HepG2 (cell line): ENCODE measurements around the gene FOCAD. TPM values are rescaled to one million over a fixed set of nuclear protein-coding genes. Genes with fewer than 3 reads are reported as not detected.

ENCODE experiments used
- ADNP ChIP-seq: sonication (generic); formaldehyde crosslinking; IDR thresholded peaks from 2 replicates; pipeline ENCODE4 v1.4.0; 2020; ENCODE audit warnings: missing genetic modification reagents
- ATF6 ChIP-seq: sonication (generic); formaldehyde crosslinking; conservative IDR thresholded peaks from 2 replicates; pipeline ENCODE4 v1.4.0; 2020; ENCODE audit warnings: missing genetic modification reagents
- ATF7 ChIP-seq, 2 experiments: fragments of 450-650 bp in 1 of 2; sonication (generic) in 1 of 2; formaldehyde crosslinking in 1 of 2; IDR thresholded peaks; 2 replicates each; pipeline versions ENCODE4 v1.4.0 to v1.6.1; 2016 to 2020; ENCODE audit warnings: antibody characterized with exemption in 1 of 2, mild to moderate bottlenecking in 1 of 2, missing genetic modification reagents in 1 of 2
- CEBPG ChIP-seq: IDR thresholded peaks from 2 replicates; pipeline ENCODE4 v1.6.1; 2016
- CHD4 ChIP-seq: fragments of 200-600 bp; sonication (generic); IDR thresholded peaks from 2 replicates; pipeline ENCODE4 v1.7.0; 2017; ENCODE audit warnings: mild to moderate bottlenecking, low read length, borderline replicate concordance
- CSRNP1 ChIP-seq: sonication (generic); formaldehyde crosslinking; IDR thresholded peaks from 2 replicates; pipeline ENCODE4 v1.8.1; 2023; ENCODE audit warnings: mild to moderate bottlenecking, missing genetic modification reagents
- ELF3 ChIP-seq: IDR thresholded peaks from 2 replicates; pipeline ENCODE4 v1.6.1; 2016; ENCODE audit warnings: missing genetic modification reagents, missing compliant biosample characterization
- FOXC1 ChIP-seq: sonication (generic); formaldehyde crosslinking; IDR thresholded peaks from 2 replicates; pipeline ENCODE4 v1.8.0; 2022; ENCODE audit warnings: mild to moderate bottlenecking, missing genetic modification reagents, borderline replicate concordance
- GATA4 ChIP-seq: sonication (generic); IDR thresholded peaks from 2 replicates; pipeline ENCODE4 v1.6.1; 2016; ENCODE audit warnings: antibody characterized with exemption, low read depth, borderline replicate concordance
- GATAD2A ChIP-seq: IDR thresholded peaks from 2 replicates; pipeline ENCODE4 v1.6.1; 2016
- GFI1 ChIP-seq: sonication (generic); formaldehyde crosslinking; IDR thresholded peaks from 2 replicates; pipeline ENCODE4 v1.5.0; 2020; ENCODE audit warnings: missing genetic modification reagents, mild to moderate bottlenecking, borderline replicate concordance
- HHEX ChIP-seq: IDR thresholded peaks from 2 replicates; pipeline ENCODE4 v1.6.1; 2016; ENCODE audit warnings: control low read depth
- KDM2A ChIP-seq: sonication (generic); formaldehyde crosslinking; IDR thresholded peaks from 2 replicates; pipeline ENCODE4 v1.4.0; 2020; ENCODE audit warnings: low read depth, missing genetic modification reagents, borderline replicate concordance
- MBD4 ChIP-seq: IDR thresholded peaks from 2 replicates; pipeline ENCODE4 v1.6.1; 2012; ENCODE audit warnings: low read length, inconsistent platforms, borderline replicate concordance
- MED1 ChIP-seq: sonication (generic); formaldehyde crosslinking; IDR thresholded peaks from 2 replicates; pipeline ENCODE4 v1.4.0; 2020; ENCODE audit warnings: missing genetic modification reagents
- MIER2 ChIP-seq: IDR thresholded peaks from 2 replicates; pipeline ENCODE4 v1.6.1; 2016; ENCODE audit warnings: missing biosample characterization, missing genetic modification reagents
- MYNN ChIP-seq: sonication (generic); formaldehyde crosslinking; IDR thresholded peaks from 2 replicates; pipeline ENCODE4 v1.4.0; 2020; ENCODE audit warnings: mild to moderate bottlenecking, low read depth, missing genetic modification reagents
- RELA ChIP-seq: sonication (generic); formaldehyde crosslinking; IDR thresholded peaks from 2 replicates; pipeline ENCODE4 v1.4.0; 2020; ENCODE audit warnings: missing genetic modification reagents
- SNAI1 ChIP-seq: sonication (generic); formaldehyde crosslinking; IDR thresholded peaks from 2 replicates; pipeline ENCODE4 v1.5.0; 2020; ENCODE audit warnings: mild to moderate bottlenecking, missing genetic modification reagents, borderline replicate concordance
- TCF7 ChIP-seq: sonication (generic); IDR thresholded peaks from 2 replicates; pipeline ENCODE4 v1.6.1; 2016; ENCODE audit warnings: antibody characterized with exemption, low read depth
- ZBTB21 ChIP-seq: sonication (generic); formaldehyde crosslinking; IDR thresholded peaks from 2 replicates; pipeline ENCODE4 v1.4.0; 2020; ENCODE audit warnings: missing genetic modification reagents
- ZBTB7A ChIP-seq: sonication (generic); formaldehyde crosslinking; IDR thresholded peaks from 2 replicates; pipeline ENCODE4 v1.8.0; 2022; ENCODE audit warnings: mild to moderate bottlenecking, missing genetic modification reagents
- ZFAT ChIP-seq: sonication (generic); formaldehyde crosslinking; conservative IDR thresholded peaks from 2 replicates; pipeline ENCODE4 v1.8.1; 2023; ENCODE audit warnings: missing genetic modification reagents, inconsistent platforms
- ZFP90 ChIP-seq: sonication (generic); formaldehyde crosslinking; IDR thresholded peaks from 2 replicates; pipeline ENCODE4 v1.8.0; 2022; ENCODE audit warnings: missing genetic modification reagents, mild to moderate bottlenecking, inconsistent platforms, borderline replicate concordance
- ZMAT3 ChIP-seq: sonication (generic); formaldehyde crosslinking; conservative IDR thresholded peaks from 2 replicates; pipeline ENCODE4 v1.7.0; 2021; ENCODE audit warnings: missing genetic modification reagents
- ZNF232 ChIP-seq: sonication (generic); formaldehyde crosslinking; IDR thresholded peaks from 2 replicates; pipeline ENCODE4 v1.4.0; 2020; ENCODE audit warnings: missing genetic modification reagents, borderline replicate concordance
- ZNF530 ChIP-seq: sonication (generic); formaldehyde crosslinking; IDR thresholded peaks from 2 replicates; pipeline ENCODE4 v1.5.0; 2020; ENCODE audit warnings: low read depth, mild to moderate bottlenecking, missing genetic modification reagents
- ZNF547 ChIP-seq: sonication (generic); formaldehyde crosslinking; IDR thresholded peaks from 2 replicates; pipeline ENCODE4 v1.5.1; 2020; ENCODE audit warnings: mild to moderate bottlenecking, missing genetic modification reagents
- ZNF549 ChIP-seq: sonication (generic); formaldehyde crosslinking; IDR thresholded peaks from 2 replicates; pipeline ENCODE4 v1.5.0; 2020; ENCODE audit warnings: missing genetic modification reagents
- ZNF550 ChIP-seq: sonication (generic); formaldehyde crosslinking; IDR thresholded peaks from 2 replicates; pipeline ENCODE4 v1.4.0; 2020; ENCODE audit warnings: mild to moderate bottlenecking, missing genetic modification reagents, borderline replicate concordance
- ZNF562 ChIP-seq: sonication (generic); formaldehyde crosslinking; IDR thresholded peaks from 2 replicates; pipeline ENCODE4 v1.8.0; 2022; ENCODE audit warnings: missing genetic modification reagents, borderline replicate concordance
- ZSCAN12 ChIP-seq: sonication (generic); formaldehyde crosslinking; IDR thresholded peaks from 2 replicates; pipeline ENCODE4 v1.9.0; 2021; ENCODE audit warnings: mild to moderate bottlenecking, missing genetic modification reagents
- polyA plus RNA-seq, 8 experiments: library from polyadenylated mRNA; depleted of rRNA in 3 of 8; stranded (reverse) in 7 of 8; unstranded in 1 of 8; fragments of >200 nt; fragmentation: Illumina TruSeq in 4 of 8; extraction: Trizol in 4 of 8; gene quantifications; 2 replicates each; pipeline versions ENCODE4 v1.2.1 to v1.2.3, GENCODE V29; 2011 to 2016; ENCODE audit warnings: low read depth in 4 of 8, missing spikeins in 1 of 8, mixed read lengths in 1 of 8; ENCODE audit not compliant: insufficient read depth in 1 of 8
- total RNA-seq, 5 experiments: library from RNA; depleted of rRNA; stranded (reverse); fragments of >200 nt; fragmentation: Illumina TruSeq; extraction: Trizol; gene quantifications; 2 replicates each; pipeline ENCODE4 v1.2.3, GENCODE V29; 2016; ENCODE audit warnings: low read depth in 1 of 5

FOCAD gene
- total and polyA plus RNA-seq, 2 of the 13 experiments (the other 11 are each of a cell fraction or from before 2014, with no cell fraction given), result 18.0 to 31.1 TPM

GRCh38 chr9:20689833-20690232 lies 5.8 kb downstream of the FOCAD start (continued):
- TF ChIP-seq SNAI1 (no peak), ZNF549 (CRISPR knock-in tag) (no peak), ADNP (CRISPR knock-in tag) (no peak), CSRNP1 (no peak), ZBTB21 (CRISPR knock-in tag) (no peak), ZNF232 (CRISPR knock-in tag) (no peak), GATA4 (0 out of 2 replicates have a peak, but pooled peaks have one; percentile 19), KDM2A (CRISPR knock-in tag) (no peak), ZNF562 (CRISPR knock-in tag) (no peak), ZNF550 (no peak), ATF6 (no peak), ZBTB7A (no peak), MED1 (CRISPR knock-in tag) (no peak), RELA (no peak), ZMAT3 (CRISPR knock-in tag) (no peak), ELF3 (no peak), GATAD2A (CRISPR knock-in tag) (0 out of 2 replicates have a peak, but pooled peaks have one; percentile 28), ZSCAN12 (no peak), GFI1 (CRISPR knock-in tag) (no peak), MYNN (CRISPR knock-in tag) (no peak), FOXC1 (CRISPR knock-in tag) (no peak), ATF7 (IDR thresholded peaks at IDR 0.05) (no peak), ATF7 (CRISPR knock-in tag; IDR thresholded peaks at IDR 0.05) (no peak), MIER2 (CRISPR knock-in tag) (no peak), ZFP90 (CRISPR knock-in tag) (no peak), MBD4 (no peak), HHEX (no peak), CHD4 (no peak), CEBPG (CRISPR knock-in tag) (peak; percentile 39; the same call in 1 of the 2 replicates), TCF7 (peak; percentile 40; the same call in 1 of the 2 replicates), ZFAT (CRISPR knock-in tag) (no peak), ZNF547 (CRISPR knock-in tag) (no peak), ZNF530 (CRISPR knock-in tag) (no peak)
